ENCODE results near the gene BBX.

DNA sequence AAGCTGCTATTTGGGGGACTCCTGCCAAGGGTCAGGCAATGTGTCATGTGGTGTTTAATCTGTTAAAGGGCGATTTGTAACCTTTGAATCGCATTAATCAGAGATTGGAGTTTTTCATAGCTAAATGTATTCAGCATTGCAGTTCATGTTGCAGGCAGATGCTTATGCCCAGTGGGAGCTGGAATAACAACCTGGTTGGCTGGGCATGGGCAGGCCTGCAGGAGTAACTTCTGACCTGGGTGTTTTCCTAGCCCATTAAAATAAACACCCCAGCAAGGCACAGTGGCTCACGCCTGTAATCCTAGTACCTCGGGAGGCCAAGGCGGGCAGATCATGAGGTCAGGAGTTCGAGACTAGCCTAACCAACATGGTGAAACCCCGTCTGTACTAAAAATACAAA is 268.7 kb downstream of the BBX start:
- TF ChIP-seq POLR2A (IDR thresholded peaks at IDR 0.05) (no peak), POLR2AphosphoS5 (IDR thresholded peaks at IDR 0.05; ENCODE audit: insufficient read depth in 1 of 2, low read depth in 1 of 2) (no peak)

Data from vagina (tissue), 2 donors.